ENCODE measurements around the gene MACROD1.

MACROD1 gene

DNA sequence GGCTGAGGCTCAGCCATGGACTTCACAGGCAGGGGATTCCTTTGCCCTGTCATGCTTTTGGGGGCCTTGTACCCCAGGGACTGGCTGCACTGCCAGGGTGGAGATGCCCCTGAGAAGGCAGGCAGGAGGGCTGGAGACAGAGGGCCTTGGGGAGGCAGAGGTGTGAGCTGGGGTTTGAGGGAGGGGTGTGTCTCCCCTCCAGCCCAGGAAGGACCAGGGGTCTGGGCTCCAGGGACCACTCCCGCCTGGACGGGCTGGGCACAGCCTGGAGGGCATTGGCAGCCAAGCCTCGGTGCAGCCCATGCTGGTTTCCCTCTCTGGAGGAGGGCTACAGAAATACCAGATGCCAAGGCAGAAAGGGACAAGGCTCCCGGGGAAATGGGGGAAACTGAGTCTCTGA is 160.2 kb downstream of the MACROD1 start:
- no peak overlapping the region for H3K4me3 Mint-ChIP-seq
- H3K36me3 Mint-ChIP-seq (ENCODE audit: low read depth), result peaks cover 2% of the 10 kb centered on the region
- peaks cover 8% of the 10 kb centered on the region for H3K9me3 Mint-ChIP-seq
- H3K27me3 Mint-ChIP-seq (ENCODE audit: low read depth), result peaks cover 27% of the 10 kb centered on the region
- DNase-seq (ENCODE audit: low spot score), result no peak
- H3K27ac Mint-ChIP-seq, result no peak overlapping the region
- peaks cover 9% of the 10 kb centered on the region for H3K4me1 Mint-ChIP-seq (ENCODE audit: low read depth)

DNA sequence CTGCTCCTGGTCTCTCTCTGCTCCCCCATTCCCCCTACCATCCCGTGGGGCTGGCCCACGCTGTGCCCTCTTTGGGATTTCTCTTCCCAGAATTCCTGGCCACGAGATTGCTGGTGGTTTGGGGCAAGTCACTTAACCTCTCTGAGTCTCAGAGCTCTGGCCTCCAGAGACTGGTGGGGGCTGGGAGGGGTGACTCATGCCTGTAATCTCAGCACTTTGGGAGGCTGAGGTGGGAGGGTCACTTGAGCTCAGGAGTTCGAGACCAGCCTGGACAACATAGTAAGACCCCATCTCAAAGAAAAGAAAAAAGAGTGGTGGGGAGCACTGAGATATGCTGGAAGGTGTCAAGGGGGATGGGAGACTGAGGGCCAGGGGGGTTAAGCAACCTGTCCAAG is 161.3 kb downstream of the MACROD1 start:
- Mint-ChIP-seq H3K27me3 (ENCODE audit: low read depth) (peaks cover 25% of the 10 kb centered on the region), H3K9me3 (no peaks in the 10 kb centered on the region), H3K27ac (no peak overlapping the region), H3K4me1 (ENCODE audit: low read depth) (peaks cover 9% of the 10 kb centered on the region), H3K36me3 (ENCODE audit: low read depth) (peaks cover 2% of the 10 kb centered on the region), H3K4me3 (no peak overlapping the region)
- no peak for DNase-seq (ENCODE audit: low spot score)

DNA sequence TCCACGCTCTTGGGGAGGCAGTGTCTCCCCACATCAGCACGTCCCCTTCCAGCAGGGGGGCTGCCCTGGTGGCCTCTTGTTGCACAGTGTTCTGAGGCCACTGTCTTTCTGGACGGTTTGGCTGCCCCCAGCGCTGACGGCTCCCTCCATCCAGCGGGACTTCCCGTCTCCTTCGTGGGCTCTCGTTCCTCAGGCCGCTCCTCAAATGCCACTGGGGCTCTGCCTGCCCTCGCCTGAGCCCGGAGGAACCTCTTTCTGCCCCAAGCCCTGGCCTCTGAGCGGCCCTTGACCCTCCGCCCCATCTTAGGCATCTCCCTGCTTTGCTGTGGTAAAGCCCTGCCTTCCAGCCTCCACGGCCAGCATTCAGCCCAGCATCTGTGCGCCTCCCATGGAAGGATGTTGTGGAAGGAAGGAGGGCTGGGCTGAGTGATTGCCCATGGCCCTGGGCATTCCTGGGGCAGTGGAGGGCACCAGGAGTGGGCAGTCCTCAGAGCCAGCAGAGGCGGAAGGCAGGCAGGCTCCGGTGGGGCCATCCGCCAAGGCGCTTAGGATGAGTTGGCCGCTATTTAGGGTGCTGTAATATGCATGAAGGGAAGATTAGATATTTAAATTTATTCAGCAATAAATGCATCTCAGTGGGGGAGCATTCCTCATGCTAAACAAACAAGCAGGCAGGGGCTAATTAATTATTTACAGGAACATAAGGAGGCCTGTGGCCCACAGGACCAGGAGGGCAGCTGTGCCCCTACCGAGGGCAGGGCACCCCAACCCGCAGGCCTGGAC is 161.9 kb downstream of the MACROD1 start:
- Mint-ChIP-seq H3K27me3 (ENCODE audit: low read depth) (peaks cover 25% of the 10 kb centered on the region), H3K4me3 (no peak overlapping the region), H3K9me3 (no peaks in the 10 kb centered on the region), H3K4me1 (ENCODE audit: low read depth) (peaks cover 9% of the 10 kb centered on the region), H3K27ac (no peak overlapping the region), H3K36me3 (ENCODE audit: low read depth) (peaks cover 2% of the 10 kb centered on the region)
- DNase-seq (ENCODE audit: low spot score), result no peak

DNA sequence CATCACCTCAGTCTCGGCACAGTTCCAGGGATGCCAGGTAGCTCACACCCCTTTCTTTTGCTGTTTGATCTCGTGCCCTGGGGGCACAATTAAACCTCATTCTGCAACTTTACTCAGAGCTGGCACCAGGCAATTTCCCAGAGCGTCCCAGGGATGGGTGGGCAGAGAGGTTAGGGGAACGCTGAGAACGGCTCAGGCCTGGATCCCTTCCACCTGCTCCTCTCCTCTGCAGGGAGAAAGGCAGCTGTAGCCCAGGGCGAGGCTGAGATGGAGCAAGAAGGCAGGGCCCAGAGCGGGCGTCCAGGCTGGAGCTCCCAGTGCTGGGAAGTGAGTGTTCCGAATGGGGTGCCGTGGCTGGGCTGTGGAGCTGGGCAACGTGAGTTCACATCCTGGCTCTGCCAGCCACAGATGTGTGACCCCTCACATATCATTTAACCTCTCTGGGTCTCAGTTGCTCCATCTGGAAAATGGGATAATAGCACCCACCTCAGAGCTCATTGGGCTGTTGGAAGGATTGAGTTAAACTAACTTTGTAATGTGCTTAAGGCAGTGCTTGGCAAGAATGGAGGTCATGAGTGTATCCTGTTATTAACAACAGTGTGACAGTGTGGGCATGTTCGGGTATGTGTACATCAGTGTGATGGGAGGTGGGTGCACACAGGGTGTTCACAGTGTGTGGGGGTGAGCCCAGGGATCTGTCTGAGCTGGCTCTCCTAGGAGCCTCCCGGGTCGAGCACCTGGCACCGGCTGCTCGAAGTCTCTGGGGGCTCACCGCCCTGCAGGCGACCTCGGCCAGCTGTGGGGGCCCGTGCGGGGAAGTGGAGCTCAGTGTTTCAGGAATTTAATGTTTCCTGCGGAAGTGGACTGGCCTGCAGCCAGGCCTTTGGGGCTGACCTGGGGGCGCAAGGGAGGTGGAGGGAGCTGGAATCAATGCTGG is 164.2 kb downstream of the MACROD1 start:
- Mint-ChIP-seq H3K9me3 (no peaks in the 10 kb centered on the region), H3K27me3 (ENCODE audit: low read depth) (peaks cover 7% of the 10 kb centered on the region), H3K4me1 (ENCODE audit: low read depth) (peaks cover 3% of the 10 kb centered on the region), H3K36me3 (ENCODE audit: low read depth) (peaks cover 15% of the 10 kb centered on the region), H3K27ac (no peak overlapping the region), H3K4me3 (peak overlapping the region; percentile 42)
- no peak for DNase-seq (ENCODE audit: low spot score)

DNA sequence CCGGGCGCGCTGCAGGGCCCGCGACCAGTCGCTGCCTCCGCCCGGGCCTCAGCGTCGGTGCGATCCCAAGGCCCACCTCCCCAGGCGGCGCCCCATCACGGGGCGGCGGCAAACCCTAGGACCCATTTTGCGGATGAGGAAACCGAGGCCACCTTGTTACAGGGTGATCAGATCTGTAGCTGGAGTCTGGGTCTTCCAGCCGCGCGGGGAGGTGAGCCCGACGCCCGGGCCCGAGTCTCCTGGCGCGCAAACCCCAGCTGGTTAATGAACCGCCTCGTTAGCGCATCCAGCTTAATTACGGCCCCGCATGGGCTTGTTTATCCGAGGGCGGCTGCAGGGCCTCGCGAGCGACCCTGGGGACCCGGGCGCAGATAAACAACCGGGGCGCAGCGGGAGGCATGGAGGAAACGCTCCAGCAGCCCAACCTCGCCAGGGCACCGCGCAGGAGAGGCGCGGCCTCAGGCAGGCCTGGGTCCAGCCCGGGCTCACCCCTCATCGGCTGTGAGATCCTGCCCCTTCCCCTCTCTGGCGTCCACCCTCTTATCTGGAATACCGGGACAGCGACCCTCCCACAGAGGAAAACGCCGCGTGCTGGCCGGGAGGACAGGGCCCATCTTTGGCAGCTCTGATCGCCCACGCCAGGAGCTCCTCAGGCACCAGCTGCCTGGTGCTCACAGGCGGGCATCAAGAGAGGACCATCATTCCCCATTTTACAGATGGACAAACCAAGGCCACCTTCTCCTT is 165.0 kb downstream of the MACROD1 start:
- DNase-seq (ENCODE audit: low spot score), result no peak
- peaks cover 4% of the 10 kb centered on the region for H3K27me3 Mint-ChIP-seq (ENCODE audit: low read depth)
- H3K36me3 Mint-ChIP-seq (ENCODE audit: low read depth), result peaks cover 15% of the 10 kb centered on the region
- H3K4me1 Mint-ChIP-seq (ENCODE audit: low read depth), result peaks cover 3% of the 10 kb centered on the region
- H3K27ac Mint-ChIP-seq, result no peak overlapping the region
- H3K9me3 Mint-ChIP-seq, result no peaks in the 10 kb centered on the region
- peak overlapping the region; percentile 48 for H3K4me3 Mint-ChIP-seq

DNA sequence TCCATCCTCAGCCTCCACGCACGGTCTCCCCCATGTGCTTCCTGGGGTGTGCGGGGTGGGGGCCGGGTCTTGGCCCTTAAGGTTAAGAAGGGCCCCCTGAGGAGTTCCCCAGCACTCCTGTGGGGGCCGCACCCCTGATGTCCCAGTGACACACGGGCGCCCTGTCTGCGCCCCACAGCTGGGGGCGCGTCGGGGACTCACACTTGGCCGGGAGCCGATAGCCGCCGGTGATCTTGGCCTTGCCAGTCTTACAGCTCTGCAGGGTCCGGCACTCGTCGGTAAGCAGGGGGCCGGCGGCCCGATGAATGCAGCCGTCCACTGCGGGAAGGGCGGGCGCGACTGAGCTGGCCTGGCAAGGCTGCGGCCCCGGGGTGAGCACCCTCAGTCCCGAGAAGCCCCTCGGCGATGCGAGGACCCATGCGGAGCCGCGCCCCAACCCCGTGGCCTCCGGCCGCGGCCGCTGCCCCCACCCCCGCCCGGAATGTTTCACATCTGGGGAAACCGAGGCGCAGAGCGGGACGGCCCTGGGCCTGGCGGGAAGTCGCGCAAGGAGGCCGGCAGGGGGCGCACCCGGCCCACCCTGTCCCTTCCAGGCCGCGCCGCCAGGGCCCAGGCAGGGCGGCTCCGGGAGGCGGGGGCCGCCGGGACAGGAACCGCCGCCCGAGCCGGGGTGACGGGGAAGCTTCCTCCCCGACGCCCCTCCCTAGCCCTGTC is 165.7 kb downstream of the MACROD1 start:
- Mint-ChIP-seq H3K9me3 (no peaks in the 10 kb centered on the region), H3K4me1 (ENCODE audit: low read depth) (peaks cover 3% of the 10 kb centered on the region), H3K36me3 (ENCODE audit: low read depth) (peaks cover 15% of the 10 kb centered on the region), H3K27me3 (ENCODE audit: low read depth) (peaks cover 2% of the 10 kb centered on the region), H3K4me3 (no peak overlapping the region), H3K27ac (no peak overlapping the region)
- DNase-seq (ENCODE audit: low spot score), result peak; percentile 74

DNA sequence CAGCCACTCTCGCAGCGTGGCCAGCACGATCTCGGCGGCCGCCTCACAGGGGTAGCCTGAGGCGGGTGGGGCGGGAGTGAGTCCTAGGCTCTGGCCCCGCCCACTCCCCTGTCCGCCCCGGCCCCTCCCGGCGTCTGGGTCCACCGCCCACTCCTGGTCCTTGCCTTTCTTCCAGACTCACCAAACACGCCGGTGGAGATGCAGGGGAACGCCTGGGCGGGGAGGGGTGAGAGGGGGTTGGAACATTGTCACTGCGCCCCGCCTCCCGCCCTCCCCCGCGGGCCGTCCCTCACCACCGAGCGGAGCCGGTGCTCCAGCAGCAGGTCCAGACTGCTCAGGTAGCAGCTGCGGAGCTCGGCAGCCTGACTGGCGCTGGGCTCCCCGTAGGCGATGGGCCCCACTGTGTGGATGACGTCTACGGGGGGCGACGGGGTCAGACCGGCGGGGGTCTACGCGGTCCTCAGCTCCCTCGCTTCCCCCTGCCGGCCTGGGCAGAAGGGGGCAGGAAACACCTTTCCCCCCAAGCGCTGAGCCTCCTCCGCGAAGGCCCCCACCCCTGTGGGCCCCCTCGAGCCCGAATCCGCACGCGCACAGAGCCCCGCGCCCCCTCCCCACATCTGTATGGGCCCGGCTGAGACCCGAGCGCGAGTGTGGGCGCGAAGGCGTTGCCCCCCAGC is 166.4 kb downstream of the MACROD1 start:
- DNase-seq (ENCODE audit: low spot score), result peak; percentile 32
- Mint-ChIP-seq H3K4me1 (ENCODE audit: low read depth) (peaks cover 3% of the 10 kb centered on the region), H3K27me3 (ENCODE audit: low read depth) (peaks cover 2% of the 10 kb centered on the region), H3K9me3 (no peaks in the 10 kb centered on the region), H3K4me3 (no peak overlapping the region), H3K27ac (no peak overlapping the region), H3K36me3 (ENCODE audit: low read depth) (peaks cover 15% of the 10 kb centered on the region)

DNA sequence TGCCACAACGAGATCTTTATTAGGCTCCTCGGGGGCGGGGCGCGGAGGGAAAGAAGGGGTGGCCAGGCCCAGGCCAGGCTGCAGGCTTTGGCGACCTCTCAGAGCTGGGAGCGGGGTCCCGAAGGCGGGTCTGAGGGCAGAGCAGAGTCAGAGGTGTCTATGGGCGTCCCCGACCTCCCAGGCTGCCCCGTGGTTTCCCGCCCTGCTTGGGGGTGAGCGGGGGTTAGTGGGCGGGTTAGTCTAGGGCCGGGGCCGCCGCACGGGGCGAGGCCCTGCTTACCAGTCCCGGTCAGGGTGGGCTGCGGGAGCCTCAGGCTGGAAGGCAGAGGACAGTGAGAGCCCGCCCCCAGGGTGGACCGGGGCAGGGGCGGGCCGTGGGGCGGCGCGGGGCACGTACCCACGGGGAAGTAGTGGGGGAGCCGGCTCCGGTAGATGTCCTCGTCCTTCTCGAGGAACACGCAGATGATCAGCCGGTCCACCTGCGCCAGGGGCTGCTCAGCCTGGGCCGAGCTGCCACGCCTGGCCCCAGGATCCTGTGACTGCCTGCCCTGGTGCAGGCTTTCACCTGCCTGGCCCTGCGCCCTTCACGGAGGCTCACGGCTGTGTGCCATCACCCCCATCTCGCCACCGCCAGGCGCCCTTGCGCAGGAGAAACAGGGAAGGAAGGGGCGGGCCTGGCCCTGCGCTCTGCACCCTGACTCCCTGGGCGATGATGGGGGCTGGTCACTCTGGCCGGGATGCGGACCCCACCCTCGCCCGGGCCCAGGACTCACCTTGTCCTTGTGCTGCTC is 167.2 kb downstream of the MACROD1 start:
- Mint-ChIP-seq H3K36me3 (ENCODE audit: low read depth) (peaks cover 16% of the 10 kb centered on the region), H3K4me3 (no peak overlapping the region), H3K27ac (no peak overlapping the region), H3K4me1 (ENCODE audit: low read depth) (peaks cover 3% of the 10 kb centered on the region), H3K27me3 (ENCODE audit: low read depth) (peaks cover 2% of the 10 kb centered on the region), H3K9me3 (no peaks in the 10 kb centered on the region)
- DNase-seq (ENCODE audit: low spot score), result no peak

DNA sequence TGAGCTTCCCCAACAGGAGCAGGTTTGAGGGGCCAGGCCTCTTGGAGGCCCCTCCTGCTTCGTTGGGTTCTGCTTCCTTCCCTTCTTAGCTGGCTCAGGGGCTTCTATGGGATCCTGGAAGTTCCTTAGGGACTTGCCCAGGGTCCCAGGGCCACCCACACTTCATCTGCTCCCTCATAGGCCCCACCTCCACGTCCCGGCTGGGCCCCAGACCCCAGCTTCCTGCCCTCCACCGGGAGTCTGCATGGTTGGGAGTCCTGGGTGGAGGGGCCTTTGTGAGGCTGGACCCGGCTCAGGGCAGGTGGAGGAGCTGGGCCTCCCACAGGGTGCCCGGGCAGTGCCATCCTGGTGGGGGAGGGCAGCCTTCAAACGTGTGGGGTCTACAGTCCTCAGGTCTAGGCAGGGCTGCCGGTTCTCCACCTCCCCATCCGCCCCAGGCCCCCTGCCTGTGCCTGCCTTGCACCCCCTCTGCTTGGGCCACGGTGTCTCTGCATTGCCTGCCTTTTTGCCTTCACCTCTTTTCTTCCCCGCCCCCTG is 168.0 kb downstream of the MACROD1 start:
- Mint-ChIP-seq H3K4me1 (ENCODE audit: low read depth) (peaks cover 6% of the 10 kb centered on the region), H3K27ac (peak overlapping the region; percentile 55), H3K4me3 (no peak overlapping the region), H3K27me3 (ENCODE audit: low read depth) (peaks cover 2% of the 10 kb centered on the region), H3K9me3 (no peaks in the 10 kb centered on the region), H3K36me3 (ENCODE audit: low read depth) (peaks cover 19% of the 10 kb centered on the region)
- no peak for DNase-seq (ENCODE audit: low spot score)

DNA sequence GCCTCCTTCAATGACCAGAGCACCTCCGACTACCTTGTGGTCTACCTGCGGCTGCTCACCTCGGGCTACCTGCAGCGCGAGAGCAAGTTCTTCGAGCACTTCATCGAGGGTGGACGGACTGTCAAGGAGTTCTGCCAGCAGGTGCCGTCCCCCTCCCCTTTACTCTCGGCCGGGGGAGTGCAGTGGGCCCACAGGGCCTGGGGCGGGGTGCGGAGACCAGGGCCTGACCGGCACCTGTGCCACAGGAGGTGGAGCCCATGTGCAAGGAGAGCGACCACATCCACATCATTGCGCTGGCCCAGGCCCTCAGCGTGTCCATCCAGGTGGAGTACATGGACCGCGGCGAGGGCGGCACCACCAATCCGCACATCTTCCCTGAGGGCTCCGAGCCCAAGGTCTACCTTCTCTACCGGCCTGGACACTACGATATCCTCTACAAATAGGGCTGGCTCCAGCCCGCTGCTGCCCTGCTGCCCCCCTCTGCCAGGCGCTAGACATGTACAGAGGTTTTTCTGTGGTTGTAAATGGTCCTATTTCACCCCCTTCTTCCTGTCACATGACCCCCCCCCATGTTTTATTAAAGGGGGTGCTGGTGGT is 168.7 kb downstream of the MACROD1 start:
- H3K9me3 Mint-ChIP-seq, result no peaks in the 10 kb centered on the region
- H3K4me3 Mint-ChIP-seq, result no peak overlapping the region
- H3K27me3 Mint-ChIP-seq (ENCODE audit: low read depth), result peaks cover 2% of the 10 kb centered on the region
- peaks cover 6% of the 10 kb centered on the region for H3K4me1 Mint-ChIP-seq (ENCODE audit: low read depth)
- H3K36me3 Mint-ChIP-seq (ENCODE audit: low read depth), result peaks cover 20% of the 10 kb centered on the region
- no peak for DNase-seq (ENCODE audit: low spot score)
- no peak overlapping the region for H3K27ac Mint-ChIP-seq

DNA sequence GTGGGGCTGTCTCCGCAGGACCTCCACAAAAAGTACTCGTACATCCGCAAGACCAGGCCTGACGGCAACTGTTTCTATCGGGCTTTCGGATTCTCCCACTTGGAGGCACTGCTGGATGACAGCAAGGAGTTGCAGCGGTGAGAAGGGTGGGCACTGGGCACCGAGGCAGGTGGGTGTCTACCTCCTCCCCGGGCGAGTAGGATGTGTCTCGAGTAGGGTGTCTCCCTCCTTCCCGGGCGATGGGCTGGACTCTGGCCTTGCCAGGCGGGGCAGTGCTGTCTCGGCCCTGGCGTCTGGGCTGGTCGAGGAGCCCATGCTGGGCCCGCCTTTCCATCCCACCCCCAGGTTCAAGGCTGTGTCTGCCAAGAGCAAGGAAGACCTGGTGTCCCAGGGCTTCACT is 169.4 kb downstream of the MACROD1 start:
- Mint-ChIP-seq H3K9me3 (no peaks in the 10 kb centered on the region), H3K4me3 (no peak overlapping the region), H3K4me1 (ENCODE audit: low read depth) (peaks cover 8% of the 10 kb centered on the region), H3K36me3 (ENCODE audit: low read depth) (peaks cover 23% of the 10 kb centered on the region), H3K27ac (no peak overlapping the region), H3K27me3 (ENCODE audit: low read depth) (peaks cover 2% of the 10 kb centered on the region)
- no peak for DNase-seq (ENCODE audit: low spot score)

DNA sequence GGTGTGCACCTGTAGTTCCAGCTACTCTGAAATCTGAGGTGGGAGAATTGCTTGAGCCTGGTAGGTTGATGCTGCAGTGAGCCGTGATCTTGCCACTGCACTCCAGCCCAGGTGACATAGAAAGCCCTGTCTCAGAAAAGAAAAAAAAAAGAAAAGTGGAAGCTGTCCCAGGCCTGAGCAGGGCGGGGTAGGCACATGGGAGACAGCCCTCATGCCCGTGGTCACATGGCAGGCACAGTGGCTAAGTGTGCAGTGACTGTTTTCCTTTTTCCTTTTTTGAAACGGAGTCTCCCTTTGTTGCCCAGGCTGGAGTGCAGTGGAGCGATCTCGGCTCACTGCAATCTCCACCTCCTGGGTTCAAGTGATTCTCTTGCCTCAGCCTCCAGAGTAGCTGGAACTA is 171.9 kb downstream of the MACROD1 start:
- peaks cover 39% of the 10 kb centered on the region for H3K36me3 Mint-ChIP-seq (ENCODE audit: low read depth)
- DNase-seq (ENCODE audit: low spot score), result no peak
- H3K9me3 Mint-ChIP-seq, result no peaks in the 10 kb centered on the region
- peaks cover 5% of the 10 kb centered on the region for H3K4me1 Mint-ChIP-seq (ENCODE audit: low read depth)
- H3K4me3 Mint-ChIP-seq, result no peak overlapping the region
- no peaks in the 10 kb centered on the region for H3K27me3 Mint-ChIP-seq (ENCODE audit: low read depth)
- no peak overlapping the region for H3K27ac Mint-ChIP-seq
